ENCODE measurements around the gene RABEP2.
"Not testable (repeated sequence)": the region's sequence is repeated elsewhere in the genome, so short reads cannot be mapped to it uniquely, and the experiment has no call there.

The RABEP2 gene

DNA sequence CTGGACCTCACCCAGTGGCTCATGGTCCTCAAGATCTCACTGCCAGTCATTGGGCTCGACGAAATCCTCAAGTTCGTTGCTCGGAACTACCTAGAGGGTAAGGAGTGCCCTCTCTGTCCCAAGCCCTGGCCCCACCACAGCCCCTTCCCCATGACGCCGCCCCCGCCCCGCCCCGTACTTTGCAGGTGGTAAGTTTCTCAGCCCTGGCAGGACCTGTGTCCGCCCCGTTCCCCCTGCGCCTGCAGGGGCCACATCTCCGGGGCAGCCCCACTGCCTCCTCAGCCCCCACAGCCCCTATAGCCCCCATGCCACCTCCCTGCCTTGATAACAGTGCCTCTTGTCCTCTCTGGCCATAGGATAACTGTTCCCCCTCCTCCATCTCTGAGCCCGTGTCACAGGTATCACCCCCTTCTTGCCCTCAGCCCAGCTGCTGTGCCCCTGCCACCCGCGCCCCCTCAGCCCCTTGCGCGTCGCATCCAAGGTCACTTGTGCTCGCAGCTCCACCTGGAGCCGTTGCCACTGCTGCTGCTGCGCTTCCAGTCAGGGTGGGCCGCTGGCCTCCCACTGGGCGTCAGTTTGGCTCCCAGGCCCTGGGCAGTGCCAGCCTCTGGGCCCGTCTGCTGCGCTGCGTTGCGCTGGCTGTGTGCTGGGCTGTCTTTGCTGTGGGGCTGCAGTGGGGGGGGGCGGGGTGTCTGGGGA lies 21.5 kb downstream of the RABEP2 start:
- DNase-seq, result no peak

DNA sequence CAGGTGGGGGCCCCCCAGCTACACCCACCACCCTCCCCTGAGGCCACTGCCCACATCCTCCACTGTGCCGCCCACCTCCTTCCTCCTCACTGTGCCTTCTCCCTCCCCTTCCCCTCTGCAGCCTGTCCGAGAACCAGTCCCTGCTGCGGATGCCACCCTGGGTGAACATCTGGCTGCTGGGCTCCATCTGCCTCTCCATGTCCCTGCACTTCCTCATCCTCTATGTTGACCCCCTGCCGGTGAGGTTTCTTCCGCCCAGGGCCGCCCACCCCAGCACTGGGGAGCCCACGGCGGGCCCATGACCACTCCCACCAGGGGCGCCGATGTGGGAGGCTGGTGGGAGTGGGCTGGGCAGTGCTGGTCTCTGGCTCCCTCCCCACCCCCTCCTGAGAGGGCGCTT lies 22.1 kb downstream of the RABEP2 start:
- no peak for DNase-seq

- no peak for DNase-seq
Observed at GRCh38 chr16:28901862-28902261, 23.2 kb downstream of the RABEP2 start.

DNA sequence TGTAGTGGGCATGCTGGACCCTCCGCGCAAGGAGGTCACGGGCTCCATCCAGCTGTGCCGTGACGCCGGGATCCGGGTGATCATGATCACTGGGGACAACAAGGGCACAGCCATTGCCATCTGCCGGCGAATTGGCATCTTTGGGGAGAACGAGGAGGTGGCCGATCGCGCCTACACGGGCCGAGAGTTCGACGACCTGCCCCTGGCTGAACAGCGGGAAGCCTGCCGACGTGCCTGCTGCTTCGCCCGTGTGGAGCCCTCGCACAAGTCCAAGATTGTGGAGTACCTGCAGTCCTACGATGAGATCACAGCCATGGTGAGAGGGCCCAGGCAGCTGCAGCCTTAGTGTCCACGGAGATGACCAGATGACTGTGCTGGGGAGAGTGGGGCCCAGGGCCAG lies 24.4 kb downstream of the RABEP2 start:
- no peak for DNase-seq

- no peak for DNase-seq
Observed at GRCh38 chr16:28899882-28900590, 25.0 kb downstream of the RABEP2 start.

DNA sequence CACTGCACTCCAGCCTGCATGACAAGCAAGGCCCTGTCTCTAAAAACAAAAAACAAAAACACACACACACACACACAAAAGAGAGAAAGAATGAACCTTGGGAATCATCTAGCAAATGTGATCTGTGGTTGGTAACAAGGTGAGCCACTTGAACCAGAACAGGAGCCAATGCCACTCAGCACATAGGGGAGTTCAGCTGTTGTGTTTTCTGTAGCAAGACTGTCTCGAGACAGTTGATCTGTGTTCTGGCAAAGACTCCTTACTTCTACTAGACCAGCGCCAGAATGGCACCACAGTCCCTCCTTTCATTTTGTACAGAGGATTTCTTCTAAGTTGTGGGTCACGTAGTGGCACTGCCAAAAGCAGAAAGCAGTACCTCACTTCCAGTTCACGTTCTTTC lies 26.1 kb downstream of the RABEP2 start:
- no peak for DNase-seq

GRCh38 chr16:28898266-28898665 lies 26.8 kb downstream of the RABEP2 start:
- DNase-seq, result no peak

GRCh38 chr16:28897826-28898225 lies 27.2 kb downstream of the RABEP2 start:
- no peak for DNase-seq

DNA sequence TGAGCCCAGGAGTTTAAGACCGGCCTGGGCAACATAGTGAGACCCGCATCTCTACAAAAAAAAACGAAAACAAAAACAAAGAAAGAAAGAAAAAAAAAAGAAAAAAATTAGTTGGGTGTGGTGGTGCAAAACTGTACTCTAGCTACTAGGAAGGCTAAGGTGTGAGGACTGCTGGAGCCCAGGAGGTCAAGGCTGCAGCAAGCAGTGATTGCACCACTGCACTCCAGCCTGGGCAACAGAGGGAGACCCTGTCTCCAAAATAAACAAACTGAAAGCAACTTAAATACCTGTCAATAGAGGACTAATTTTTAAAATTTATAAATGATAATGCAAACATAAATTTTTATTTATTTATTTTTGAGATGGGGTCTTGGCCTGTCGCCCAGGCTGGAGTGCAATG lies 29.4 kb downstream of the RABEP2 start:
- no peak for DNase-seq

- no peak for DNase-seq
Observed at GRCh38 chr16:28893291-28893690, 31.7 kb downstream of the RABEP2 start.

- no peak for DNase-seq
Observed at GRCh38 chr16:28891964-28892890, 32.8 kb downstream of the RABEP2 start.

DNA sequence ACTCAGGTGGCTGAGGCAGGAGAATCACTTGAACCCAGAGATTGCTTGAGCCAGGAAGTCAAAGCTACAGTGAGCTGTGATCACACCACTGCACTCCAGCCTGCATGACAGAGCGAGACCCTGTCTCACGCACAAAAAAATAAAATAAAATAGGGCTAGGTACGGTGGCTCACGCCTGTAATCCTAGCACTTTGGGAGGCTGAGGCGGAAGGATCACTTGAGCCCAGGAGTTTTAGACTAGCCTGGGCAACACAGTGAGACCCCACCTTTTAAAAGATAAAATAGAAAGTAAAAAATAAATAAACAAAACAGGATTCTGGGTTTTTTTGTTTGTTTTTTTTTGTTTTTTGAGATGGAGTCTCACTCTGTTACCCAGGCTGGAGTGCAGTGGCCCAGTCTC lies 34.7 kb downstream of the RABEP2 start:
- DNase-seq, result not testable (repeated sequence)

- no peak for DNase-seq
Observed at GRCh38 chr16:28886945-28887344, 38.1 kb downstream of the RABEP2 start.

DNA sequence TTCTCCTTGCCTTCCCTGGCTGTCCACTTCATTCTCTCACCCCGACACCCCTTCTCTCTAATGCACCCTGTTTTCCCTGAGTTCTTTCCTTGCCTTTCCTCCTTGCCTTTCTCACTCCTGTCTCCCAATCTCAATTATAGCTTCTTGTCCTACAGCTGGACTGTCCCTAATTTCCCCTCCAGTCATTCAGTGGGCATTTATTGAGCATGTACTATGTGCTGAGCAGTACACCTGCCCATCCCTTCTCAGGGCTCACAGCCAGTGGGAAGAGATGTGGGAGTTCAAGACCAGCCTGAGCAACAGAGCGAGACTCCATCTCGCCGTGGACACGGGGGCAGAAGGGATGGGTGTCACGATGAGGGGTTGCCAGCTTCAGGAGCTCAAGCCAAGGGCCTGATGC lies 41.0 kb downstream of the RABEP2 start:
- DNase-seq, result no peak

DNA sequence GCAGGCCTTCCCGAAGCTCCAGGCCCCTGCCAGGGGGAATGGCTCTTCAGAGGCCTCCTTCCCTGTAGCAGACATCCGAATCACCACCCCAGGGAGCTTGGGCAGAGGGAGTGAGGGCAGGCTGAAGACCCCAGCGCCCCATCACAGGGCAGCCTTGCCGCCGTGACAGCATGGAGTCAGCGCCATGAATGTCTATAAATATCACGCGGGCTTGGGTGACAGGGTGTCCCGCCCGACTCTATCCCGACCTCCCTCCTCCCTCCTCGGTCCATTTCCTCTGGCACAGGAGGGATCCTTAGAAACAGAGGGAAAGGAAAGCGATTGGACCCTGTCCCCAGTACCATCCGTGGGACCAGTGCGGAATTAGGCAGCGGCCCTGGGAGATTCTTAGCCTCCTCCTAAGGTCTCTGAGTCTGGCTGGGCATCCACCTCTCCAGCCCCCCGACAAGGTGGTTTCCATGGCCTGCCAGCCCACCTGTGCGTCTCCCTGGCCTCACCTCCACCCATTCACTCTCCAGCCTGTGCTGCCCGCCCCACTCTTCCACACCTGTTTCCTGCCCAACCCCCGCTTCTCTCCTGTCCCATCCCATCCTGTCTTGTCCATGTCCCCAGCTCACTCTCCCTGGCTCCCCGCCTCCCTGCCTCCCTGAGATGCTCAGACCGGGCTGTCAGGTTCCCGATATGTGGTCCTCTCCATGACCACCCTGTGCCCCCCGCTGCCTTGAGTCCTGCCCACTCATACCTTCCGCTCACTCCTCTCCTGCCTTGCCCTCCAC lies 41.6 kb downstream of the RABEP2 start:
- DNase-seq, result no peak

DNA sequence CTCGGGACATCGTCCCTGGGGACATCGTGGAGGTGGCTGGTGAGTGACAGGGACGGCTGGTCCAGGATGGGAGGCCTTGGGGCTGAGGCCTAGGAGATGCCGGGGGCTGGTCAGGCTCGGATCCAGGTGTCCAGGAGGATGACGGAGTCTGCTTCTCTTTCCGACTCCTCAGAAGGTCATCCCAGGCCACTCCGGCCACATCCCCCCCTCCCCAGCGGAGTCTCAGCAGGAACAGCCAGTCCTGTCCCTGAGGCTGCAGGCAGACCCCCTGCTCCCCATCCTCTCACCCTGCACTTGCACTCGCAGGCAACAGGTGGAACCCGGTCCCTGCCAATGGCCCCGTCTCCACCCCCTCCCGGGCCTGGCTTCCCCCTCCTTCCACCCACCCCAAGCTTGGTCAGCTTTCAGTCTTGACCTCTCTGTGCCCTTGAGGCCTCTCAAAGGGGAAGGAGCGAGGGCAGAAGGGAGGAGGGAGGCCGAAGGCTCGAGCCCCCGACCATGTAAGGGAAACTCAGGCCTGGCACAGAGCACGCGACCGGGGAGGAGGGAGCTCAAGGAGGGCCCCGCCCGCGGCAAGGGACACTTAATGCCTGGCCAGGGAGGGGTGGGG lies 42.4 kb downstream of the RABEP2 start:
- DNase-seq, result no peak

DNA sequence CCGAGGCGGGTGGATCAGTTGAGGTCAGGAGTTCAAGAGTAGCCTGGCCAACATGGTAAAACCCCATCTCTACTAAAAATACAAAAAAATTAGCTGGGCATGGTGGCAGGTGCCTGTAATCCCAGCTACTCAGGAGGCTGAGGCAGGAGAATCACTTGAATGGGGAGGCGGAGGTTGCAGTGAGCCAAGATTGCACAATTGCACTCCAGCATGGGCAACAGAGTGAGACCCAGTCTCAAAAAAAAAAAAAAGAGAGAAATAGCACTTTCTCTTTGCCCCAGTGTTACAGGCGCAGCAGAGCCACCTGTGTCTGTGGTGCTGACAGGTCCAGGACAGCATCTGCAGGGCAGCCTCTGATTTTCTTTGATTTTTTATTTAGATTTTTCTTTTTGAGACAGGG lies 43.5 kb downstream of the RABEP2 start:
- DNase-seq, result not testable (repeated sequence)

DNA sequence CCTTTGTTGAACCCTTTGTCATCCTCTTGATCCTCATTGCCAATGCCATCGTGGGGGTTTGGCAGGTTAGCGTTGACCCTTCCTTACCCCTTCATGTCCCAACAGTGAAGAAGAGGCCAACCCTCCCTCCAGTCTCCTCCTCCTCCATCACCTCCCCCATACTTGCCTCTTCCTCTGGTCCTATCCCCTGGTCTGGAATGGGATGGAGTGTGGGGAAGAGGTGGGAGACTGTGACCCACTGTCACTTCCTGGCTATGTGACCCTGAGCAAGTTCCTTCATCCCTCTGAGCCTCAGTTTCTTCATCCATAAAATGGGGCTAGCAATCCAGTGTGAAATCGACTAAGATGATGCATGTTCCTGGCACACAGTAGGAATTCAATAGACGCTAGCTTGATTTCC lies 44.1 kb downstream of the RABEP2 start:
- no peak for DNase-seq

DNA sequence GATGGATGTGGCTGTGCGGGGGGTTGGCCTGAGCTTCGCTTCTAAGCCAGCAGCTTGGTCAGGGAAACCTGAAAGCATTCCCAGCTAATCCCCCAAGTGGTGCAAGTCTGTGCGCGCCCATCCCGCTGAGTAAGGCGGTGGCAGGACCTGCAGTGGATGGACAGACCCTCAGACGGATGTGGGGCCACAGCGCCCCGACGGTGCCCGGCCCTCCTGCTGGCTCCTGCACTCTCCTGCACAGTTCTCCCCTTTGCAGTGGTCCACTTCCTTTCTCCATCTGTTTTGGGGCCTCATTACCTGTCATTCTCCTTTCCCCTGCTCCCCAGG lies 44.5 kb downstream of the RABEP2 start:
- no peak for DNase-seq

- DNase-seq, result peak; percentile 85
Observed at GRCh38 chr16:28879841-28880588, 45.0 kb downstream of the RABEP2 start.

DNA sequence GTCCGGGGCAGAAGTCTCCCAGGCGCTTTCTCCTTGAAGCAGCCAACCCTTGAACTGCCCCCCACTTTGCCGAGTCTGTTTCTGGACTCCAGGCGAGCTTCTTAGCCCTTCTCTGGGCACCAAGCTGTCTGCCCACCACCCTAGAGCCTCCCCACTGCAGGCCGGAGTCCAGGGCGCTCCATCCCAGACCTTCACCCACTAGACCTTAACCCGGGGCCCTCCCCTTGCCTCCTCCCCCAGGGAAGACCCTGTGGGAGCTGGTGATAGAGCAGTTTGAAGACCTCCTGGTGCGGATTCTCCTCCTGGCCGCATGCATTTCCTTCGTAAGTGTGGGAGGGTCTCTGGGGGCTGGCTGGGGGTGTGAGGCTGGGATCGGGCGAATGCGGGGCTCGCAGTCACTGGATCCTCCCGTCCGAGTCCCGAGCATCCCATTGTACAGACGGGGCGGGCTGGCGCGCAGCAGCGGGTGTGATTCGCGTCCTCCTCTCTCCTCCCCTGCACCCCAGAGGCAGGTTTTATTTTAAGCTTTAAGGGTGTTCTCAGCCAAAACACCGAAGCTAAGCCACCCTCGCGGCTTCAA lies 45.7 kb downstream of the RABEP2 start:
- no peak for DNase-seq
